Loucy (cell line): ENCODE results near the gene TSPAN19.

Experiments used
- CTCF ChIP-seq: fragments of 200-600 bp; sonication (generic); conservative IDR thresholded peaks from 2 replicates; pipeline ENCODE4 v1.5.1; 2014; ENCODE audit warnings: mild to moderate bottlenecking, antibody characterized with exemption, low read length
- EZH2phosphoT487 ChIP-seq: fragments of 200-600 bp; IDR thresholded peaks from 2 replicates; pipeline ENCODE4 v1.6.1; 2018; ENCODE audit warnings: antibody characterized with exemption, mild to moderate bottlenecking, moderate library complexity, borderline replicate concordance

GRCh38 chr12:85036234-85036707 lies at the start of gene TSPAN19, which contains the start of gene LRRIQ1:
- TF ChIP-seq CTCF: no peak
- TF ChIP-seq EZH2phosphoT487: no peak
